Cerebellar cortex (tissue), 1 donor: Measurements from ENCODE around the gene STPG2.

Source experiments
- DNase-seq: peaks from one replicate; pipeline ENCODE4 v3.0.0-alpha.2; 2015; ENCODE audit warnings: low spot score

Gene STPG2

GRCh38 chr4:98143001-98143899, at the start of gene STPG2:
Gene STPG2, minus strand, starts transcription at chr4:98143476.
- peak; percentile 88 for DNase-seq

GRCh38 chr4:98185279-98185678, 42.0 kb upstream of the STPG2 start:
- no peak for DNase-seq

- peak; percentile 8 for DNase-seq
These were observed 38.5 kb upstream of the STPG2 start for GRCh38 chr4:98181809-98182208.

GRCh38 chr4:98179951-98180350, 36.7 kb upstream of the STPG2 start:
- no peak for DNase-seq

GRCh38 chr4:98176531-98176930, 33.3 kb upstream of the STPG2 start:
- no peak for DNase-seq

- no peak for DNase-seq
These were observed 26.8 kb upstream of the STPG2 start for GRCh38 chr4:98170035-98170434.

- no peak for DNase-seq
These were observed 23.4 kb upstream of the STPG2 start for GRCh38 chr4:98166731-98167041.

- DNase-seq = no peak
These were observed 22.9 kb upstream of the STPG2 start for GRCh38 chr4:98166025-98166730.

- DNase-seq = no peak
These were observed 19.4 kb upstream of the STPG2 start for GRCh38 chr4:98162696-98163095.

GRCh38 chr4:98151145-98151924, 8.1 kb upstream of the STPG2 start:
- DNase-seq = no peak

GRCh38 chr4:98150092-98150761, 7.0 kb upstream of the STPG2 start:
- DNase-seq = no peak

GRCh38 chr4:98148856-98149255, 5.6 kb upstream of the STPG2 start:
- DNase-seq = no peak

GRCh38 chr4:98126141-98126540, 17.1 kb downstream of the STPG2 start:
- no peak for DNase-seq

GRCh38 chr4:98125585-98125984, 17.7 kb downstream of the STPG2 start:
- no peak for DNase-seq

GRCh38 chr4:98117363-98117762, 25.9 kb downstream of the STPG2 start:
- no peak for DNase-seq

- DNase-seq = peak; percentile 79
These were observed 30.3 kb downstream of the STPG2 start for GRCh38 chr4:98113012-98113411.

- DNase-seq = no peak
These were observed 32.3 kb downstream of the STPG2 start for GRCh38 chr4:98110929-98111328.

- DNase-seq = no peak
These were observed 33.1 kb downstream of the STPG2 start for GRCh38 chr4:98110214-98110613.

GRCh38 chr4:98102660-98103059, 40.6 kb downstream of the STPG2 start:
- DNase-seq = no peak

GRCh38 chr4:98101988-98102387, 41.3 kb downstream of the STPG2 start:
- DNase-seq = no peak

- DNase-seq = no peak
These were observed 44.5 kb downstream of the STPG2 start for GRCh38 chr4:98098764-98099163.

GRCh38 chr4:98094118-98094517, 49.2 kb downstream of the STPG2 start:
- no peak for DNase-seq
